Measurements from ENCODE around the gene BANP. TPM values are rescaled to one million over a fixed set of nuclear protein-coding genes. Genes with fewer than 3 reads are reported as not detected.

BANP gene
- total and polyA plus RNA-seq, 4 donors: 10.3 to 56.6 (median 20.1) TPM

- no peaks in the 10 kb centered on the region for H3K9me3 ChIP-seq (ENCODE audit: control insufficient read depth in 4 of 4, insufficient read depth in 3 of 4, low read length in 3 of 4)
- no peaks in the 10 kb centered on the region for H3K27me3 ChIP-seq (ENCODE audit: control insufficient read depth in 3 of 3, insufficient read depth in 3 of 3, low read length in 2 of 3)
- peaks cover 0 to 13% (median 8%) of the 10 kb centered on the region in 5 donors for H3K4me1 ChIP-seq (ENCODE audit: control insufficient read depth in 5 of 5, insufficient read depth in 5 of 5, low read length in 5 of 5)
- peaks cover 0 to 18% (median 12%) of the 10 kb centered on the region in 4 donors for H3K36me3 ChIP-seq (ENCODE audit: control insufficient read depth in 4 of 4, insufficient read depth in 4 of 4, low read length in 4 of 4)
- ATAC-seq (ENCODE audit: insufficient read depth, low FRiP score) (no peak), DNase-seq (no peak)
- 67 to 79% methylated on average over 8 of the region's 8 CpGs for WGBS, 2 donors
- TF ChIP-seq CTCF (IDR thresholded peaks at IDR 0.05; ENCODE audit: control extremely low read depth, extremely low read depth): no peak
- no peak overlapping the region for H3K27ac ChIP-seq (ENCODE audit: low read depth in 1 of 2, low read length in 1 of 2)
- no peak overlapping the region for H3K4me3 ChIP-seq
- H3K9ac ChIP-seq (ENCODE audit: insufficient read depth in 1 of 2, low read length in 2 of 2): peak overlapping the region in 1 of 2 donors; percentile 13
Observed at GRCh38 chr16:88013766-88014251, 62.6 kb downstream of the BANP start.

GRCh38 chr16:88014252-88014781 lies 63.1 kb downstream of the BANP start:
- H3K27ac ChIP-seq (ENCODE audit: low read depth in 1 of 2, low read length in 1 of 2): no peak overlapping the region
- no peaks in the 10 kb centered on the region for H3K27me3 ChIP-seq (ENCODE audit: control insufficient read depth in 3 of 3, insufficient read depth in 3 of 3, low read length in 2 of 3)
- H3K4me3 ChIP-seq: no peak overlapping the region
- H3K9me3 ChIP-seq (ENCODE audit: control insufficient read depth in 4 of 4, insufficient read depth in 3 of 4, low read length in 3 of 4): no peaks in the 10 kb centered on the region
- DNase-seq (peak in 1 of 3 donors; percentile 21), ATAC-seq (ENCODE audit: insufficient read depth, low FRiP score) (peak; percentile 11)
- peaks cover 0 to 13% (median 8%) of the 10 kb centered on the region in 5 donors for H3K4me1 ChIP-seq (ENCODE audit: control insufficient read depth in 5 of 5, insufficient read depth in 5 of 5, low read length in 5 of 5)
- no peak for TF ChIP-seq CTCF (IDR thresholded peaks at IDR 0.05; ENCODE audit: control extremely low read depth, extremely low read depth)
- no peak overlapping the region for H3K9ac ChIP-seq (ENCODE audit: insufficient read depth in 1 of 2, low read length in 2 of 2)
- peaks cover 0 to 18% (median 10%) of the 10 kb centered on the region in 4 donors for H3K36me3 ChIP-seq (ENCODE audit: control insufficient read depth in 4 of 4, insufficient read depth in 4 of 4, low read length in 4 of 4)
- WGBS, 2 donors: 69 to 81% methylated on average over 10 of the region's 10 CpGs

- H3K9me3 ChIP-seq (ENCODE audit: control insufficient read depth in 4 of 4, insufficient read depth in 3 of 4, low read length in 3 of 4): no peaks in the 10 kb centered on the region
- no peak overlapping the region for H3K27ac ChIP-seq (ENCODE audit: low read depth in 1 of 2, low read length in 1 of 2)
- H3K4me3 ChIP-seq: no peak overlapping the region
- no peak for TF ChIP-seq CTCF (IDR thresholded peaks at IDR 0.05; ENCODE audit: control extremely low read depth, extremely low read depth)
- H3K36me3 ChIP-seq (ENCODE audit: control insufficient read depth in 4 of 4, insufficient read depth in 4 of 4, low read length in 4 of 4): peaks cover 0 to 18% (median 8%) of the 10 kb centered on the region in 4 donors
- 93 to 94% methylated on average over 32 of the region's 32 CpGs for WGBS, 2 donors
- DNase-seq (no peak), ATAC-seq (ENCODE audit: insufficient read depth, low FRiP score) (no peak)
- H3K9ac ChIP-seq (ENCODE audit: insufficient read depth in 1 of 2, low read length in 2 of 2): no peak overlapping the region
- no peaks in the 10 kb centered on the region for H3K27me3 ChIP-seq (ENCODE audit: control insufficient read depth in 3 of 3, insufficient read depth in 3 of 3, low read length in 2 of 3)
- H3K4me1 ChIP-seq (ENCODE audit: control insufficient read depth in 5 of 5, insufficient read depth in 5 of 5, low read length in 5 of 5): peaks cover 0 to 13% (median 8%) of the 10 kb centered on the region in 5 donors
Observed at GRCh38 chr16:88014954-88015805, 63.9 kb downstream of the BANP start.

Measured in lung (tissue), 12 donors.